ENCODE measurements around the gene SPIRE1. TPM values are rescaled to one million over a fixed set of nuclear protein-coding genes. Genes with fewer than 3 reads are reported as not detected.
"Not testable (repeated sequence)": the region's sequence is repeated elsewhere in the genome, so short reads cannot be mapped to it uniquely, and the experiment has no call there.

The SPIRE1 gene
- total and polyA plus RNA-seq, 7 donors: 15.5 to 82.3 (median 39.6) TPM

DNA sequence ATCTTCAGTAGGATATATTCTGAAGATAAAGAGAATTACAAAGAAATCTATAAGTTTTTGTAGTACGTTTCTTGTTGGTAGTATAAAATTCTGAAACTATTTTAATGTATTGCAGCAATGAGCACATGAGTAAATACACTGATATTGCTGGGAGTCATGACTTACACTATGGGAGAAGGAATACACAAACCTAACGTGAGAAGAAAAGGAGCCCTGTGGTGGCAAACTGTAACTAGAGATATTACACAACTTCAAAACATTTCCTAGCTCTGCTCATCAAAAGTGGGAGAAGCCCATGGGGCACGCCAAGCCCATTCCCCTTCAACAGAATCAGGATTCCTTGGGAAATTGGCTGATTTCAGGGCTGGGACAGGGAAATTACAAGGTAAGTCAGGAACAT lies 20.5 kb downstream of the SPIRE1 start:
- intact Hi-C loops (cut with DNase I): loop anchor here in 1 of 2 donors (10.0 kb wide), 1 partner anchor 53 kb away; no protein-coding TSS in a partner anchor

DNA sequence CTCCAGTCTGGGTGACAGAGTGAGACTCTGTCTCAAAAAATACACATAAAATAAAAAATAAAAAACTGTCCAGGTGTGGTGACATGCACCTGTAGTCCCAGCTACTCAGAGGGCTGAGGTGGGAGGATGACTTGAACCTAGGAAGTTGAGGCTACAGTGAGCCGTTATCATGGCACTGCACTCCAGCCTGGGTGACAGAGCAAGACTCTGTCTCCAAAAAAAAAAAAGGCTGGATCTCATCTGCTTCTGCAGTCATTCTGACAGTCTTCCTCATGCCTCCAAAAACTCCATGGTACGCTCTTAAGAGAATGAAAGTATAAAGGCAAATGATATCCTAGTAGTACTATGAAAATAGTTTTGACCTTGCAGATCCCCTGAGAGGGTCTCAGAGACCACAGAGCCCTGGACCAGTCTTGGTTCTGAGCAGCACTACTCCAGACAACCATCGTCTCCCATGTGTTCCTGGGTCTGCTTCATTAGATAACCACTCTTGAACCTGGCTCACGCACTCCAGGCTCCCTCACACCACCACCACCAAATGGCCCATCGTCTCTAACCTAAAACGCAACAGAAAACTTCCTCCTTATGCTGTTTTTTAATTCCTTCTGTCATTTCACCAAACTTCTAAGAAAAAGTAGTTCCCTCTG lies 26.0 kb downstream of the SPIRE1 start:
- H3K4me3 ChIP-seq: no peak overlapping the region
- no peak for DNase-seq
- TF ChIP-seq, protein P1, sequence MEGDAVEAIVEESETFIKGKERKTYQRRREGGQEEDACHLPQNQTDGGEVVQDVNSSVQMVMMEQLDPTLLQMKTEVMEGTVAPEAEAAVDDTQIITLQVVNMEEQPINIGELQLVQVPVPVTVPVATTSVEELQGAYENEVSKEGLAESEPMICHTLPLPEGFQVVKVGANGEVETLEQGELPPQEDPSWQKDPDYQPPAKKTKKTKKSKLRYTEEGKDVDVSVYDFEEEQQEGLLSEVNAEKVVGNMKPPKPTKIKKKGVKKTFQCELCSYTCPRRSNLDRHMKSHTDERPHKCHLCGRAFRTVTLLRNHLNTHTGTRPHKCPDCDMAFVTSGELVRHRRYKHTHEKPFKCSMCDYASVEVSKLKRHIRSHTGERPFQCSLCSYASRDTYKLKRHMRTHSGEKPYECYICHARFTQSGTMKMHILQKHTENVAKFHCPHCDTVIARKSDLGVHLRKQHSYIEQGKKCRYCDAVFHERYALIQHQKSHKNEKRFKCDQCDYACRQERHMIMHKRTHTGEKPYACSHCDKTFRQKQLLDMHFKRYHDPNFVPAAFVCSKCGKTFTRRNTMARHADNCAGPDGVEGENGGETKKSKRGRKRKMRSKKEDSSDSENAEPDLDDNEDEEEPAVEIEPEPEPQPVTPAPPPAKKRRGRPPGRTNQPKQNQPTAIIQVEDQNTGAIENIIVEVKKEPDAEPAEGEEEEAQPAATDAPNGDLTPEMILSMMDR (IDR thresholded peaks at IDR 0.05): no peak
- H3K4me1 ChIP-seq: no peaks in the 10 kb centered on the region
- H3K27me3 ChIP-seq (ENCODE audit: insufficient read depth in 3 of 3, low read length in 2 of 3): no peaks in the 10 kb centered on the region
- no peak overlapping the region for H3K27ac ChIP-seq
- no peaks in the 10 kb centered on the region for H3K9me3 ChIP-seq
- ATAC-seq: no peak
- 79 to 81% (median 80%) methylated on average over 6 of the region's 6 CpGs for WGBS, 3 donors
- intact Hi-C loops (cut with DNase I): loop anchor here in 1 of 2 donors (10.0 kb wide), 1 partner anchor 47 kb away; no protein-coding TSS in a partner anchor
- peaks cover 0 to 12% of the 10 kb centered on the region in 2 donors for H3K36me3 ChIP-seq (ENCODE audit: insufficient read depth in 1 of 2, low read depth in 1 of 2)

More for the DNA sequence above, 20.5 kb downstream of the SPIRE1 start:
- Histone ChIP-seq H3K9me3 (no peaks in the 10 kb centered on the region), H3K4me3 (no peak overlapping the region), H3K36me3 (ENCODE audit: insufficient read depth in 1 of 2, low read depth in 1 of 2) (peaks cover 0 to 8% of the 10 kb centered on the region in 2 donors), H3K27me3 (ENCODE audit: insufficient read depth in 3 of 3, low read length in 2 of 3) (no peaks in the 10 kb centered on the region), H3K4me1 (peaks cover 7% of the 10 kb centered on the region), H3K27ac (no peak overlapping the region)
- TF ChIP-seq, protein P1 (IDR thresholded peaks at IDR 0.05): no peak
- no peak for DNase-seq
- ATAC-seq: no peak
- WGBS, 3 donors: 94 to 98% (median 96%) methylated on average over 3 of the region's 3 CpGs

GRCh38 chr18:12630136-12630535 lies 27.8 kb downstream of the SPIRE1 start:
- ATAC-seq: no peak
- H3K4me1 ChIP-seq: no peaks in the 10 kb centered on the region
- 84 to 91% (median 85%) methylated on average over 7 of the region's 7 CpGs for WGBS, 3 donors

DNA sequence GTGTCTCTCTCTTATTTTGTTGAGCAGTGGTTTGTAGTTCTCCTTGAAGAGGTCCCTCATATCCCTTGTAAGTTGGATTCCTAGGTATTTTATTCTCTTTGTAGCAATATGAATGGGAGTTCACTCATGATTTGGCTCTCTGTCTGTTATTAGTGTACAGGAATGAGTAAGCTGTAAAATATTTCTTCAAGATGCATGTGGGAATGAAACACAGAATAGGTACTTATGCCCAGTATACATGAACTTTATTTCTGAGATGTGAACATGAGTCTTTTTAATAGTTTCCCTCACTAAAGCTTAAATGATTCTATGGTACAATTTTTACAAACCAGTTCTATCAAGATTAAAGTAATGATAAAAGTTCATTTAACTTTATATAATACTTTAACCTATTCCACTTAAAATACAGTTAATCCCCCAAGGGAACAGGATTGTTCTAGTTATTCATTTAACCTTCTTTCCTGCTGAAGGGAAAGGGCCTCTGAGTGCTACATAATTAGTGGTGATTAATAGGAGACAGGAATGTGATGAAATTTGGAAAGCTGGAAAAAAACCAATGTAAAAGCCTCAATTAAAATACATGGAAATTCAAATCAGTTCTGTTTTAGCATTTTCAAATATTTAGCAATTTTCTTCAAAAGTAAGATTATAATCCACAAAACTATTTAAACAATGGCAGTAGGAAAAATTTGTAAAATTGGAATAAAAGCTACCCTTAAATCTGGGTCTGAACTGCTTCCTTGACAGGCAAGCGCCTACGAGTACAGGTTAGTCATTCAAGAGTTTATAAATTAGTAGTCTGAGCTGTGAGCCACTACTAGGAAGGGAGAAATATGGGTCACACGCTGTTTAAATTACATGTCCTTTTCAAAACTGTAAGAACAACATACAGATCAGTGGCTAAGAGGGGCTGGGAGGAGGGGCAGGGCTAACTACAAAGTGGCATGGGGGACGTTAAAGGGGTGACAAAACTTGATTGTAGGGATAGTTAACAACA lies 28.9 kb downstream of the SPIRE1 start:
- 81 to 89% (median 86%) methylated on average over 4 of the region's 4 CpGs for WGBS, 3 donors
- intact Hi-C loops (cut with DNase I): no loop called here

More at GRCh38 chr18:12630136-12630535, 27.8 kb downstream of the SPIRE1 start:
- TF ChIP-seq, protein P1 (IDR thresholded peaks at IDR 0.05): no peak
- Histone ChIP-seq H3K27me3 (ENCODE audit: insufficient read depth in 3 of 3, low read length in 2 of 3) (no peaks in the 10 kb centered on the region), H3K9me3 (no peaks in the 10 kb centered on the region), H3K4me3 (no peak overlapping the region), H3K27ac (no peak overlapping the region), H3K36me3 (ENCODE audit: insufficient read depth in 1 of 2, low read depth in 1 of 2) (peaks cover 0 to 12% of the 10 kb centered on the region in 2 donors)
- DNase-seq: no peak
- intact Hi-C loops (cut with DNase I): loop anchor here in 1 of 2 donors (10.0 kb wide), 1 partner anchor 45 kb away; no protein-coding TSS in a partner anchor

GRCh38 chr18:12627199-12627598 lies 30.7 kb downstream of the SPIRE1 start:
- H3K9me3 ChIP-seq: not testable (repeated sequence)

More for the DNA sequence above, 28.9 kb downstream of the SPIRE1 start:
- TF ChIP-seq, protein P1 (IDR thresholded peaks at IDR 0.05): no peak
- H3K27me3 ChIP-seq (ENCODE audit: insufficient read depth in 3 of 3, low read length in 2 of 3): no peaks in the 10 kb centered on the region
- peaks cover 0 to 12% of the 10 kb centered on the region in 2 donors for H3K36me3 ChIP-seq (ENCODE audit: insufficient read depth in 1 of 2, low read depth in 1 of 2)
- no peak for DNase-seq
- no peak overlapping the region for H3K4me3 ChIP-seq
- H3K9me3 ChIP-seq: no peaks in the 10 kb centered on the region
- ATAC-seq: no peak
- no peaks in the 10 kb centered on the region for H3K4me1 ChIP-seq
- H3K27ac ChIP-seq: no peak overlapping the region

More at GRCh38 chr18:12627199-12627598, 30.7 kb downstream of the SPIRE1 start:
- 90 to 98% (median 96%) methylated on average over 3 of the region's 3 CpGs for WGBS, 3 donors
- H3K27me3 ChIP-seq (ENCODE audit: insufficient read depth in 3 of 3, low read length in 2 of 3); ATAC-seq; H3K4me1 ChIP-seq; intact Hi-C loops (cut with DNase I); DNase-seq; H3K4me3 ChIP-seq; H3K36me3 ChIP-seq (ENCODE audit: insufficient read depth in 1 of 2, low read depth in 1 of 2); H3K27ac ChIP-seq: not testable (repeated sequence)
